Measurements from ENCODE around the gene ATXN3L.

The ATXN3L gene

DNA sequence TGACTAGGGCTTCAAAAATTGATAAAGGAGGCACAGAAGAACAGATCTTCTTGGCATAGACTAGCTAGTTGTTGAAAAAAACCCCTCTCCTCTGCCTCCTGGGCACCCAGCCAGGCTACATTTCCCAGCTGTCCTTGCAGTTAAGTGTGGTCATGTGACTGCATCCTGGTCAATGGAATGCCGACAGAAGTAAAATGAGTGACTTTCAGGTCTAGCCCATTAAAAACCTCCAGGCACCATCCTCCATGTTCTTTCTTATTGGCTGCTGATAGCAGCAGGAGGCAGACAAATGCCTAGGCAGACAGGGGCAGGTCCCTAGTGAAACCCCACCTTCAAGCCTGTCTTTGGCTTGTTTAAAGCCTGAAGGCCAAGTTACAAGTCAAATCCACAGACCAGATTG lies 35.3 kb downstream of the ATXN3L start:
- no peak for DNase-seq
- H3K4me3 ChIP-seq (ENCODE audit: low read depth, low read length) = no peak overlapping the region
- no peak overlapping the region for H3K27ac ChIP-seq
- no peaks in the 10 kb centered on the region for H3K36me3 ChIP-seq
- H3K9me3 ChIP-seq (ENCODE audit: severe bottlenecking) = peaks cover 13% of the 10 kb centered on the region
- TF ChIP-seq, protein P1, sequence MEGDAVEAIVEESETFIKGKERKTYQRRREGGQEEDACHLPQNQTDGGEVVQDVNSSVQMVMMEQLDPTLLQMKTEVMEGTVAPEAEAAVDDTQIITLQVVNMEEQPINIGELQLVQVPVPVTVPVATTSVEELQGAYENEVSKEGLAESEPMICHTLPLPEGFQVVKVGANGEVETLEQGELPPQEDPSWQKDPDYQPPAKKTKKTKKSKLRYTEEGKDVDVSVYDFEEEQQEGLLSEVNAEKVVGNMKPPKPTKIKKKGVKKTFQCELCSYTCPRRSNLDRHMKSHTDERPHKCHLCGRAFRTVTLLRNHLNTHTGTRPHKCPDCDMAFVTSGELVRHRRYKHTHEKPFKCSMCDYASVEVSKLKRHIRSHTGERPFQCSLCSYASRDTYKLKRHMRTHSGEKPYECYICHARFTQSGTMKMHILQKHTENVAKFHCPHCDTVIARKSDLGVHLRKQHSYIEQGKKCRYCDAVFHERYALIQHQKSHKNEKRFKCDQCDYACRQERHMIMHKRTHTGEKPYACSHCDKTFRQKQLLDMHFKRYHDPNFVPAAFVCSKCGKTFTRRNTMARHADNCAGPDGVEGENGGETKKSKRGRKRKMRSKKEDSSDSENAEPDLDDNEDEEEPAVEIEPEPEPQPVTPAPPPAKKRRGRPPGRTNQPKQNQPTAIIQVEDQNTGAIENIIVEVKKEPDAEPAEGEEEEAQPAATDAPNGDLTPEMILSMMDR (IDR thresholded peaks at IDR 0.05; ENCODE audit: low read depth, low read length) = no peak
- no peaks in the 10 kb centered on the region for H3K27me3 ChIP-seq (ENCODE audit: insufficient read depth, low read depth, severe bottlenecking)

DNA sequence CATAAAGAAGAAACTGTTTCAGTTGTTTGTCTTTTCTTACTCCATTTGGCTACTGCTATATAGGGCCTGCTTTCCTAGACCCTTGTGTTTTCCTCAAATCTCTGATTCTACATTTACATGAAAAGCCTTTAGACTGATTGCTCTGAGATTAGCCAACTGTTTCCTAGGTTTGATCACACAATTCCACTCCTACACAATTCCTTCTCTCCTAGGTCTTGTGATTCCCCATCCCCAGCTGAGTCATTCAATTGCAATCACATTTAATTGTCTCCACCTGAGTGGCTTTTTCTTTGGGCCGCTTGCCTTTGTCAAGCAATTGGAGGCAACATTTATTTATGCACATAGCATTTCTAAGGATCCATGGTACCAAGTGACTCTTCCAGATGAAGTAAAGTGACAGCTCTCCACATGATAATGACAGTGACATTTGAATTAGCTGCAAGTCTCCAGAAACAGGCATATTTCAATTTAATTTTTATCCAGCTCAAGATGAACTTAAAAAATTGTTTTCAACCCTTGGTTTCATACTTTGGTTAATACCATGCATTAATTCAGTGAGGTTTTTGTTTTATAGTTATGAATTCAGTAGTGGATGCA lies 35.8 kb downstream of the ATXN3L start:
- Histone ChIP-seq H3K27ac (no peak overlapping the region), H3K9me3 (ENCODE audit: severe bottlenecking) (peaks cover 13% of the 10 kb centered on the region), H3K27me3 (ENCODE audit: insufficient read depth, low read depth, severe bottlenecking) (no peaks in the 10 kb centered on the region), H3K36me3 (no peaks in the 10 kb centered on the region), H3K4me3 (ENCODE audit: low read depth, low read length) (no peak overlapping the region)
- TF ChIP-seq, protein P1 (IDR thresholded peaks at IDR 0.05; ENCODE audit: low read depth, low read length) = no peak
- no peak for DNase-seq

DNA sequence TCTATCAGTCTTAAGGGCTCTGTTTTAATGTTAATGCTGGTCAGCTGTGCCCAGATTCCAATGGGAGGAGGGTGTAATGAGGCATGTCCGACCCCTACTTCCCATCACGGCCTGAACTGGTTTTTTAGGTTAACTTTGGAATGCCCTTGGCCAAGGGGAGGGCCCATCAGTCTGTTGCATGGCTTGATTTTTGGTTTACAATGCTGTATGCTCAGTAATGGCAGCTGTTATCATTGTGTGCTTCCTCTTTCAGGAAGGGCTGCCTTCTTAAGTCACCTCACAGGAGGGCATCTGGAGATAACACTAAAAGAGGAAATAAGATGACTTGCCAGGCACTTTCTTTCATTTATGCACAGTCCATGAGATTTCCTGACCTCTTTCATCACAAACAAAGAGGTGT lies 36.3 kb downstream of the ATXN3L start:
- DNase-seq = no peak
- Histone ChIP-seq H3K27ac (no peak overlapping the region), H3K27me3 (ENCODE audit: insufficient read depth, low read depth, severe bottlenecking) (no peaks in the 10 kb centered on the region), H3K36me3 (no peaks in the 10 kb centered on the region), H3K4me3 (ENCODE audit: low read depth, low read length) (no peak overlapping the region), H3K9me3 (ENCODE audit: severe bottlenecking) (peaks cover 13% of the 10 kb centered on the region)
- TF ChIP-seq, protein P1 (IDR thresholded peaks at IDR 0.05; ENCODE audit: low read depth, low read length) = no peak

DNA sequence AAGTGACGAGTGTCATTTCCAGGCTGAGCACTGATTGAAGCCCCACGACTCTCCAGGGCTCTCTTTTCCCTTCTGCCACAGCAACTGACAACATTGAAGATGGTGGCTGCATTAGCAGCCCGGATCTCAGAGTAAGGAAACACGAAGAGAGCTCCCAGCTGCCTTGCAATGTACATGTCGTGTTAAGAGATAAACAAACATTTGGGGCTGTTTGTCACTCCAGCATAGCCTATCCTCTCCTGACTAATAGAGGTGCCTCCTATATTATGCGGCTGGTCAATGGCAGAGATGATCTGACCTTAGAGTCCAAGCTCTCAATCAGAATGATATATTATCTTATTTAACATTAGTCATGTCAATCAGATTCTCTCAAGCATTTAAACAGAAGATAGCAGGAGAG lies 38.6 kb downstream of the ATXN3L start:
- no peak overlapping the region for H3K27ac ChIP-seq
- H3K9me3 ChIP-seq (ENCODE audit: severe bottlenecking) = peaks cover 11% of the 10 kb centered on the region
- no peak overlapping the region for H3K4me3 ChIP-seq (ENCODE audit: low read depth, low read length)
- H3K36me3 ChIP-seq = no peaks in the 10 kb centered on the region
- no peaks in the 10 kb centered on the region for H3K27me3 ChIP-seq (ENCODE audit: insufficient read depth, low read depth, severe bottlenecking)
- TF ChIP-seq, protein P1 (IDR thresholded peaks at IDR 0.05; ENCODE audit: low read depth, low read length) = no peak
- DNase-seq = no peak

DNA sequence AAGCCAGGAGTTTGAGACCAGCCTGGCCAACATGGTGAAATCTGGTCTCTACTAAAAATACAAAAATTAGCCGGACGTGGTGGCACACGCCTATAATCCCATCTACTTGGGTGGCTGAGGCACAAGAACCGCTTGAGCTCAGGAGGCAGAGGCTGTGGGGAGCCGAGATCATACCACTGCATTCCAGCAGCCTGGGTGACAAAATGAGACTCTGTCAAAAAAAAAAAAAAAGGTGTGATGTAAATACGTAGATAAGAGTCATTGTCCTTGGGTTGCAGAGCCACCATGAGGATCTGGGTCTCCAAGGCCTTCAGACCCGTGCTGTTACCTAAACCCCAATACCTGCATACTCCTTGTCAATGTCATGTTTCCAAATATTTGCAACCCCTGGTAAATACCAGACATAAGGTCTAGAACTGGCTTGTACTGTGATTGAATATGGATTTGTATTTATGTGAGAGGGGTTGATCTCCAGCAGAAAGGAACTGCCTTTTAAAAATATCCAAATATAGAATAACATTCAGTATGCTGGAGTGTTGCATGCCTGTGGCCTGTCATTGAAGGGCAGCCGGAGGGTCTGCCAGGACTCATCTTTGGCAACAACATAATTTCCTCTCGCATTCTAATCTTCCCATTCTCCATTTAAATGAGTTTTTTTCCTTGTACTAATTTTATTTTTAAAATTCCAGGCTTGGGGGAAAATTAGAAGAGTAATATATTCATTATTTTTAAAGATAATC lies 40.4 kb downstream of the ATXN3L start:
- TF ChIP-seq, protein P1 (IDR thresholded peaks at IDR 0.05; ENCODE audit: low read depth, low read length) = no peak
- H3K27me3 ChIP-seq (ENCODE audit: insufficient read depth, low read depth, severe bottlenecking) = no peaks in the 10 kb centered on the region
- H3K36me3 ChIP-seq = no peaks in the 10 kb centered on the region
- H3K27ac ChIP-seq = no peak overlapping the region
- no peak overlapping the region for H3K4me3 ChIP-seq (ENCODE audit: low read depth, low read length)
- no peak for DNase-seq
- H3K9me3 ChIP-seq (ENCODE audit: severe bottlenecking) = no peaks in the 10 kb centered on the region

Data from WERI-Rb-1 (cell line).